BLaER1 (cell line): ENCODE measurements around the gene TIGD3.

ENCODE experiments used
- H3K27ac ChIP-seq: shearing (Covaris generic); formaldehyde crosslinking; 2 replicates; pipeline ENCODE4 v1.8.1; 2022
- H3K27me3 ChIP-seq: shearing (Covaris generic); formaldehyde crosslinking; 2 replicates; pipeline ENCODE4 v1.8.1; 2022
- H3K36me3 ChIP-seq: shearing (Covaris generic); formaldehyde crosslinking; 2 replicates; pipeline ENCODE4 v1.8.1; 2022
- H3K4me1 ChIP-seq: shearing (Covaris generic); formaldehyde crosslinking; 2 replicates; pipeline ENCODE4 v1.8.1; 2022
- H3K4me2 ChIP-seq: shearing (Covaris generic); formaldehyde crosslinking; 2 replicates; pipeline ENCODE4 v1.8.1; 2022
- H3K4me3 ChIP-seq: shearing (Covaris generic); formaldehyde crosslinking; 2 replicates; pipeline ENCODE4 v1.8.1; 2022
- H3K9ac ChIP-seq: shearing (Covaris generic); formaldehyde crosslinking; 2 replicates; pipeline ENCODE4 v1.8.1; 2022
- H3K9me3 ChIP-seq: shearing (Covaris generic); formaldehyde crosslinking; 2 replicates; pipeline ENCODE4 v1.8.1; 2022
- H4K20me1 ChIP-seq: shearing (Covaris generic); formaldehyde crosslinking; 2 replicates; pipeline ENCODE4 v1.8.1; 2022
- Cebpa-rat ChIP-seq: shearing (Covaris generic); IDR thresholded peaks from 2 replicates; pipeline ENCODE4 v1.8.1; 2022

The TIGD3 gene

GRCh38 chr11:65401073-65401802 lies 46.7 kb downstream of the TIGD3 start:
- Histone ChIP-seq H3K27me3 (no peaks in the 10 kb centered on the region), H3K27ac (peak overlapping the region; percentile 96), H3K4me3 (no peak overlapping the region), H4K20me1 (0 out of 2 replicates have a peak, but pooled peaks cover 2% of the 10 kb centered on the region), H3K4me2 (peak overlapping the region; percentile 54), H3K4me1 (peaks cover 68% of the 10 kb centered on the region), H3K9ac (0 out of 2 replicates have a peak overlapping the region, but pooled peaks have one; percentile 41), H3K36me3 (peaks cover 70% of the 10 kb centered on the region), H3K9me3 (no peaks in the 10 kb centered on the region)
- TF ChIP-seq Cebpa-rat = no peak

- no peak for TF ChIP-seq Cebpa-rat
- peaks cover 70% of the 10 kb centered on the region for H3K36me3 ChIP-seq
- H3K27ac ChIP-seq = peak overlapping the region; percentile 96
- H3K9me3 ChIP-seq = no peaks in the 10 kb centered on the region
- no peaks in the 10 kb centered on the region for H3K27me3 ChIP-seq
- H3K4me2 ChIP-seq = peak overlapping the region; percentile 54
- H3K9ac ChIP-seq = no peak overlapping the region
- H4K20me1 ChIP-seq = no peaks in the 10 kb centered on the region
- no peak overlapping the region for H3K4me3 ChIP-seq
- peaks cover 69% of the 10 kb centered on the region for H3K4me1 ChIP-seq
These were observed 47.3 kb downstream of the TIGD3 start for GRCh38 chr11:65401803-65402248.

- peak overlapping the region; percentile 96 for H3K27ac ChIP-seq
- TF ChIP-seq Cebpa-rat = no peak
- peak overlapping the region; percentile 92 for H3K4me2 ChIP-seq
- no peaks in the 10 kb centered on the region for H3K27me3 ChIP-seq
- H4K20me1 ChIP-seq = no peaks in the 10 kb centered on the region
- H3K9me3 ChIP-seq = no peaks in the 10 kb centered on the region
- H3K9ac ChIP-seq = peak overlapping the region; percentile 81; the same call in 1 of the 2 replicates
- H3K4me3 ChIP-seq = no peak overlapping the region
- peaks cover 67% of the 10 kb centered on the region for H3K36me3 ChIP-seq
- H3K4me1 ChIP-seq = peaks cover 77% of the 10 kb centered on the region
These were observed 48.2 kb downstream of the TIGD3 start for GRCh38 chr11:65402790-65403189.

GRCh38 chr11:65403607-65404121 lies 49.1 kb downstream of the TIGD3 start:
- no peaks in the 10 kb centered on the region for H4K20me1 ChIP-seq
- H3K36me3 ChIP-seq = peaks cover 62% of the 10 kb centered on the region
- peaks cover 86% of the 10 kb centered on the region for H3K4me1 ChIP-seq
- H3K4me3 ChIP-seq = peak overlapping the region; percentile 53
- H3K27ac ChIP-seq = peak overlapping the region; percentile 96
- peak overlapping the region; percentile 81 for H3K9ac ChIP-seq
- H3K27me3 ChIP-seq = no peaks in the 10 kb centered on the region
- no peak for TF ChIP-seq Cebpa-rat
- peak overlapping the region; percentile 92 for H3K4me2 ChIP-seq
- H3K9me3 ChIP-seq = no peaks in the 10 kb centered on the region

- Histone ChIP-seq H3K4me1 (peaks cover 91% of the 10 kb centered on the region), H3K27me3 (no peaks in the 10 kb centered on the region), H3K9ac (peak overlapping the region; percentile 81), H3K4me2 (peak overlapping the region; percentile 92), H3K9me3 (no peaks in the 10 kb centered on the region), H4K20me1 (no peaks in the 10 kb centered on the region), H3K27ac (peak overlapping the region; percentile 96), H3K36me3 (peaks cover 62% of the 10 kb centered on the region), H3K4me3 (peak overlapping the region; percentile 53)
- TF ChIP-seq Cebpa-rat = no peak
These were observed 49.7 kb downstream of the TIGD3 start for GRCh38 chr11:65404210-65404609.

GRCh38 chr11:65404638-65405339 lies 50.2 kb downstream of the TIGD3 start:
- H3K9ac ChIP-seq = peak overlapping the region; percentile 81

More at GRCh38 chr11:65404638-65405339, 50.2 kb downstream of the TIGD3 start:
- peaks cover 97% of the 10 kb centered on the region for H3K4me1 ChIP-seq
- H3K36me3 ChIP-seq = peaks cover 62% of the 10 kb centered on the region
- no peaks in the 10 kb centered on the region for H3K9me3 ChIP-seq
- H3K27me3 ChIP-seq = no peaks in the 10 kb centered on the region
- H3K27ac ChIP-seq = peak overlapping the region; percentile 96
- H3K4me3 ChIP-seq = peak overlapping the region; percentile 53; the same call in 1 of the 2 replicates
- peak overlapping the region; percentile 92 for H3K4me2 ChIP-seq
- no peaks in the 10 kb centered on the region for H4K20me1 ChIP-seq
- no peak for TF ChIP-seq Cebpa-rat
